ENCODE results near the gene CEP290. TPM values are rescaled to one million over a fixed set of nuclear protein-coding genes. Genes with fewer than 3 reads are reported as not detected.
"Not testable (repeated sequence)": the region's sequence is repeated elsewhere in the genome, so short reads cannot be mapped to it uniquely, and the experiment has no call there.

CEP290 gene
- total and polyA plus RNA-seq, 4 donors, result 2.1 to 16.2 (median 8.1) TPM

GRCh38 chr12:88044035-88044434, 97.9 kb downstream of the CEP290 start:
- DNase-seq, result no peak
- no peak overlapping the region for H3K27ac ChIP-seq (ENCODE audit: low read depth in 1 of 2, low read length in 2 of 2)
- no peaks in the 10 kb centered on the region for H3K27me3 ChIP-seq (ENCODE audit: control insufficient read depth in 1 of 2, insufficient read depth in 2 of 2, low read length in 1 of 2)
- no peak overlapping the region for H3K4me3 ChIP-seq (ENCODE audit: low read length in 2 of 2)
- WGBS, 2 donors, result 93 to 96% methylated on average over 5 of the region's 5 CpGs
- no peak for ATAC-seq (ENCODE audit: low FRiP score)
- H3K9me3 ChIP-seq (ENCODE audit: control insufficient read depth, low read length), result no peaks in the 10 kb centered on the region
- intact Hi-C loops (cut with DNase I), result loop anchor here in 1 of 2 donors (10.0 kb wide), 1 partner anchor 81 kb away; no protein-coding TSS in a partner anchor
- H3K36me3 ChIP-seq (ENCODE audit: control insufficient read depth in 1 of 2, insufficient read depth in 2 of 2, low read length in 1 of 2), result peaks cover 3 to 9% of the 10 kb centered on the region in 2 donors
- no peaks in the 10 kb centered on the region for H3K4me1 ChIP-seq (ENCODE audit: control insufficient read depth in 1 of 2, insufficient read depth in 2 of 2, low read length in 2 of 2)

GRCh38 chr12:88037770-88038169, 104.1 kb downstream of the CEP290 start:
- H3K9me3 ChIP-seq (ENCODE audit: control insufficient read depth, low read length), result no peaks in the 10 kb centered on the region
- no peaks in the 10 kb centered on the region for H3K27me3 ChIP-seq (ENCODE audit: control insufficient read depth in 1 of 2, insufficient read depth in 2 of 2, low read length in 1 of 2)
- H3K36me3 ChIP-seq (ENCODE audit: control insufficient read depth in 1 of 2, insufficient read depth in 2 of 2, low read length in 1 of 2), result no peaks in the 10 kb centered on the region
- intact Hi-C loops (cut with DNase I), result no loop called here
- H3K4me3 ChIP-seq (ENCODE audit: low read length in 2 of 2), result no peak overlapping the region
- DNase-seq, result no peak
- 77 to 81% methylated on average over 1 of the region's 1 CpG for WGBS, 2 donors
- no peak overlapping the region for H3K27ac ChIP-seq (ENCODE audit: low read depth in 1 of 2, low read length in 2 of 2)
- H3K4me1 ChIP-seq (ENCODE audit: control insufficient read depth in 1 of 2, insufficient read depth in 2 of 2, low read length in 2 of 2), result peaks cover 2 to 3% of the 10 kb centered on the region in 2 donors
- ATAC-seq (ENCODE audit: low FRiP score), result no peak

- no peaks in the 10 kb centered on the region for H3K36me3 ChIP-seq (ENCODE audit: control insufficient read depth in 1 of 2, insufficient read depth in 2 of 2, low read length in 1 of 2)
- peak overlapping the region; percentile 80 to 100 for H3K4me3 ChIP-seq (ENCODE audit: low read length in 2 of 2)
- no peaks in the 10 kb centered on the region for H3K27me3 ChIP-seq (ENCODE audit: control insufficient read depth in 1 of 2, insufficient read depth in 2 of 2, low read length in 1 of 2)
- no peak for ATAC-seq (ENCODE audit: low FRiP score)
- H3K4me1 ChIP-seq (ENCODE audit: control insufficient read depth in 1 of 2, insufficient read depth in 2 of 2, low read length in 2 of 2), result peaks cover 2 to 3% of the 10 kb centered on the region in 2 donors
- H3K27ac ChIP-seq (ENCODE audit: low read depth in 1 of 2, low read length in 2 of 2), result no peak overlapping the region
- DNase-seq, result no peak
- 15 to 16% methylated on average over 5 of the region's 5 CpGs for WGBS, 2 donors
- H3K9me3 ChIP-seq (ENCODE audit: control insufficient read depth, low read length), result no peaks in the 10 kb centered on the region
- intact Hi-C loops (cut with DNase I), result no loop called here
Measured at GRCh38 chr12:88036353-88036965, 105.4 kb downstream of the CEP290 start.

GRCh38 chr12:88035907-88036289, 106.0 kb downstream of the CEP290 start:
- Histone ChIP-seq H3K27ac (ENCODE audit: low read depth in 1 of 2, low read length in 2 of 2) (peak overlapping the region in 1 of 2 donors; percentile 18), H3K4me3 (ENCODE audit: low read length in 2 of 2) (peak overlapping the region; percentile 80 to 100), H3K4me1 (ENCODE audit: control insufficient read depth in 1 of 2, insufficient read depth in 2 of 2, low read length in 2 of 2) (peaks cover 2 to 3% of the 10 kb centered on the region in 2 donors), H3K9me3 (ENCODE audit: control insufficient read depth, low read length) (no peaks in the 10 kb centered on the region), H3K27me3 (ENCODE audit: control insufficient read depth in 1 of 2, insufficient read depth in 2 of 2, low read length in 1 of 2) (no peaks in the 10 kb centered on the region), H3K36me3 (ENCODE audit: control insufficient read depth in 1 of 2, insufficient read depth in 2 of 2, low read length in 1 of 2) (no peaks in the 10 kb centered on the region)
- WGBS, 2 donors, result 6% methylated on average over 5 of the region's 5 CpGs
- DNase-seq (no peak), ATAC-seq (ENCODE audit: low FRiP score) (no peak)
- intact Hi-C loops (cut with DNase I), result no loop called here

- peak; percentile 99 for ATAC-seq (ENCODE audit: low FRiP score)
- Histone ChIP-seq H3K27ac (ENCODE audit: low read depth in 1 of 2, low read length in 2 of 2) (peak overlapping the region in 1 of 2 donors; percentile 18), H3K4me1 (ENCODE audit: control insufficient read depth in 1 of 2, insufficient read depth in 2 of 2, low read length in 2 of 2) (peaks cover 2 to 3% of the 10 kb centered on the region in 2 donors), H3K9me3 (ENCODE audit: control insufficient read depth, low read length) (no peaks in the 10 kb centered on the region), H3K36me3 (ENCODE audit: control insufficient read depth in 1 of 2, insufficient read depth in 2 of 2, low read length in 1 of 2) (no peaks in the 10 kb centered on the region), H3K4me3 (ENCODE audit: low read length in 2 of 2) (peak overlapping the region; percentile 80 to 100), H3K27me3 (ENCODE audit: control insufficient read depth in 1 of 2, insufficient read depth in 2 of 2, low read length in 1 of 2) (no peaks in the 10 kb centered on the region)
- WGBS, 2 donors, result 0% methylated on average over 54 of the region's 54 CpGs
- intact Hi-C loops (cut with DNase I), result no loop called here
- peak; percentile 94 to 97 for DNase-seq
Measured at GRCh38 chr12:88035271-88035906, 106.5 kb downstream of the CEP290 start.

- H3K36me3 ChIP-seq (ENCODE audit: control insufficient read depth in 1 of 2, insufficient read depth in 2 of 2, low read length in 1 of 2); H3K27ac ChIP-seq (ENCODE audit: low read depth in 1 of 2, low read length in 2 of 2); H3K4me3 ChIP-seq (ENCODE audit: low read length in 2 of 2); H3K9me3 ChIP-seq (ENCODE audit: control insufficient read depth, low read length); intact Hi-C loops (cut with DNase I); ATAC-seq (ENCODE audit: low FRiP score); H3K4me1 ChIP-seq (ENCODE audit: control insufficient read depth in 1 of 2, insufficient read depth in 2 of 2, low read length in 2 of 2); DNase-seq; H3K27me3 ChIP-seq (ENCODE audit: control insufficient read depth in 1 of 2, insufficient read depth in 2 of 2, low read length in 1 of 2): not testable (repeated sequence)
- WGBS, 2 donors, result 92 to 94% methylated on average over 3 of the region's 3 CpGs
Measured at GRCh38 chr12:88031161-88031560, 110.7 kb downstream of the CEP290 start.

- Histone ChIP-seq H3K9me3 (ENCODE audit: control insufficient read depth, low read length) (no peaks in the 10 kb centered on the region), H3K4me3 (ENCODE audit: low read length in 2 of 2) (no peak within 1 kb of the TSS), H3K27ac (ENCODE audit: low read depth in 1 of 2, low read length in 2 of 2) (no peak within 1 kb of the TSS), H3K27me3 (ENCODE audit: control insufficient read depth in 1 of 2, insufficient read depth in 2 of 2, low read length in 1 of 2) (no peaks in the 10 kb centered on the region), H3K4me1 (ENCODE audit: control insufficient read depth in 1 of 2, insufficient read depth in 2 of 2, low read length in 2 of 2) (peaks cover 0 to 2% of the 10 kb centered on the region in 2 donors), H3K36me3 (ENCODE audit: control insufficient read depth in 1 of 2, insufficient read depth in 2 of 2, low read length in 1 of 2) (no peaks in the 10 kb centered on the region)
- DNase-seq (no peak), ATAC-seq (ENCODE audit: low FRiP score) (no peak)
- 55 to 57% methylated on average over 3 of the region's 3 CpGs for WGBS, 2 donors
- intact Hi-C loops (cut with DNase I), result no loop called here
Measured at GRCh38 chr12:88029093-88029665, 112.7 kb downstream of the CEP290 start, which contains the start of gene C12orf50. Gene C12orf50, minus strand, starts transcription at chr12:88029401. Its CDS starts 2,439 bp downstream, at chr12:88026962.

GRCh38 chr12:88026196-88026595, 115.7 kb downstream of the CEP290 start:
- DNase-seq (no peak), ATAC-seq (ENCODE audit: low FRiP score) (no peak)
- no peaks in the 10 kb centered on the region for H3K9me3 ChIP-seq (ENCODE audit: control insufficient read depth, low read length)
- 66 to 68% methylated on average over 1 of the region's 1 CpG for WGBS, 2 donors
- no peaks in the 10 kb centered on the region for H3K36me3 ChIP-seq (ENCODE audit: control insufficient read depth in 1 of 2, insufficient read depth in 2 of 2, low read length in 1 of 2)
- H3K27me3 ChIP-seq (ENCODE audit: control insufficient read depth in 1 of 2, insufficient read depth in 2 of 2, low read length in 1 of 2), result no peaks in the 10 kb centered on the region
- H3K4me3 ChIP-seq (ENCODE audit: low read length in 2 of 2), result no peak overlapping the region
- H3K4me1 ChIP-seq (ENCODE audit: control insufficient read depth in 1 of 2, insufficient read depth in 2 of 2, low read length in 2 of 2), result no peaks in the 10 kb centered on the region
- intact Hi-C loops (cut with DNase I), result no loop called here
- H3K27ac ChIP-seq (ENCODE audit: low read depth in 1 of 2, low read length in 2 of 2), result no peak overlapping the region

Measured in aorta (tissue), 5 donors.